Measurements from ENCODE around the gene TMEM205.
A peak's percentile ranks its signal among the peaks of the same experiment; 100 is the strongest.
"Not testable (repeated sequence)": the region's sequence is repeated elsewhere in the genome, so short reads cannot be mapped to it uniquely, and the experiment has no call there.

TMEM205 gene

DNA sequence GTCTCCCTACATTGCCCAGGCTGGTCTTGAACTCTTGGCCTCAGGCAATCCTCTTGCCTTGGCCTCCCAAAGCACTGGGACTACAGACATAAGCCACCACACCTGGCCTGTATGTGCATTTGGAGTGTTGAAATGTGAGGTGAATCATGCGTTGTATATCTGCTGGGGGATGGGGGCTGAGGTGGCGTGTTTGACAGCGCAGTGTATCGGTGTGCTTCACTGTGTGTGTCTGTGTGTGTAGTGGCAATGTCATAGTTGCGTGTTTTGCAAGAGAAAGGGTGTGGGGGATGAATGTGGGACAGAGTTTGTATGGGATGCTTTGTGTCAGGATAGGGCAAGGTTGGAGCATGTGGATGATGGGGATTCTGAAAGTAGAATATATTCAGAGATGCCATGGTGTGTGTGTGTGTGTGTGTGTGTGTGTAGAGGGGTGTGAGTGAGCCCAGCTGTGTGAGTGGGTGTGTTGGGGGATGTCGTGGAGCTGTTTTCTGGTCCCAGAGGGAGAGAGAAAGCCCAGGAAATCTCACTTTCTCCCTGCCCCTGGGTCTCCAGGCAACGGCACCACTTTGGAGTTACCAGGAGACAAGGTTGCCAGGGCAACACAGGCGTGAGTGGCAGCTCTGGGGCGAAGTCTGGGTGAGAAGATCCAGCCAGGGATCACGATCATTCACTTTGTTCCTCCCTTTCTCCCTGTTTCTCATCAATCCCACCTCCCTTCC, 27.3 kb upstream of the TMEM205 start:
- DNase-seq (ENCODE audit: low read depth), result no peak

GRCh38 chr19:11370744-11371143, 24.7 kb upstream of the TMEM205 start:
- DNase-seq (ENCODE audit: low read depth), result no peak

DNA sequence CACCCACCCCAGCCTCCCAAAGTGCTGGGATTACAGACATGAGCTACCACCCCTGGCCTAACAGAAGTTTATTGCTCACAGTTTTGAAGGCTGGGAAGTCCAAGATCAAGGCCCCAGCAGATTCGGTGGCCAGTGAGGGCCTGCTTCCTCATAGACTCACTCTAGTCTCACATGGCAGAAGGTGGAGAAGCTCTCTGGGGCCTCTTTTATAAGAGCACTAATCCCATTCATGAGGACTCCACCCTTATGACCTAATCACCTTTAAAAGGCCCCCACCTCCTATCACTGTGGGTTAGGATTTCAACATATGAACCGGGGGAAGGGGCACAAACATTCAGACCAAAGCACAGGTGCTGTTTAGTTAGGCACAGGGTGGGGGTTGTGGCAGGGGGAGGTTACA, 21.5 kb upstream of the TMEM205 start:
- DNase-seq (ENCODE audit: low read depth), result no peak

- no peak for DNase-seq (ENCODE audit: low read depth)
Observed at GRCh38 chr19:11365557-11366117, 19.6 kb upstream of the TMEM205 start.

- DNase-seq (ENCODE audit: low read depth), result no peak
Observed at GRCh38 chr19:11364935-11365334, 18.9 kb upstream of the TMEM205 start.

DNA sequence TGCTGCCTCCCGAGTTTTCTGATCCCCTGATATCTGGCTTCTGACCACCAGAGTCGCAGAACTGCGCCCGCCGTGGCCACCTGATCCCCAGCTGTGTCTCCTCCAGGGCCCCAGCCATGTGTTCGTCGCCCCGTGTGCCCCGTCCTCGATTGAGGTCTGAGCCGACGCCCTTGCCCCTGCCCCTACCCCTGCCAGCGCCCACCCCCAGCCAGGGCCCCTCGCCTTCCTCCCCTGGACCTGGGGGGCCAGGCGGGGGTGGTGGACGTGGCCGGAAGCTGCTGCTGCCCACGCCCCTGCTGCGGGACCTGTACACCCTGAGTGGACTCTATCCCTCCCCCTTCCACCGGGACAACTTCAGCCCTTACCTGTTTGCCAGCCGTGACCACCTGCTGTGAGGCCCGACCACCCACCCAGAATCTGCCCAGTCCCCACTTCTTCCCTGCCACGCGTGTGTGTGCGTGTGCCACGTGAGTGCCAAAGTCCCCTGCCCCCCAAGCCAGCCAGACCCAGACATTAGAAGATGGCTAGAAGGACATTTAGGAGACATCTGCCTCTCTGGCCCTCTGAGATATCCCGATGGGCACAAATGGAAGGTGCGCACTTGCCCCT, 18.3 kb upstream of the TMEM205 start:
- no peak for DNase-seq (ENCODE audit: low read depth)

DNA sequence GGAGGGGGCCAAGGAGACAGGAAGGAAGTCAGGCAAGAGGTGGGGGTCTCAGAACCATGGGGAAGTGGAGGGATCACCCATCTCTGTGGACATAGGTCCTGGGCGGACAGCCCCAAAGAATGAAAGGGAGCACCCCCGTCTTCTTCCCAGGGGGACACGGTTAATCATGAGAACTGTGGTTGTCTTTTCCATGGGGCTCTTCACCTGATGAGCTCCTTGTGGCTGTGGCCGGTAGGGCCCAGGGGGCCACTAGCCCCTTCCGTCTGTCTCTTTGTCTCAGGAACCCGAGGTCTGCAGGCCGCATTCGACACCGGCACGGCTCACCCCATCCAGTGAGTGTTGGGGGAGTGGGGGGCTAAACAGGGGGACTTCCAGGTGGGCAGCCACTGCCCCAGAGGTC, 17.8 kb upstream of the TMEM205 start:
- DNase-seq (ENCODE audit: low read depth), result no peak

DNA sequence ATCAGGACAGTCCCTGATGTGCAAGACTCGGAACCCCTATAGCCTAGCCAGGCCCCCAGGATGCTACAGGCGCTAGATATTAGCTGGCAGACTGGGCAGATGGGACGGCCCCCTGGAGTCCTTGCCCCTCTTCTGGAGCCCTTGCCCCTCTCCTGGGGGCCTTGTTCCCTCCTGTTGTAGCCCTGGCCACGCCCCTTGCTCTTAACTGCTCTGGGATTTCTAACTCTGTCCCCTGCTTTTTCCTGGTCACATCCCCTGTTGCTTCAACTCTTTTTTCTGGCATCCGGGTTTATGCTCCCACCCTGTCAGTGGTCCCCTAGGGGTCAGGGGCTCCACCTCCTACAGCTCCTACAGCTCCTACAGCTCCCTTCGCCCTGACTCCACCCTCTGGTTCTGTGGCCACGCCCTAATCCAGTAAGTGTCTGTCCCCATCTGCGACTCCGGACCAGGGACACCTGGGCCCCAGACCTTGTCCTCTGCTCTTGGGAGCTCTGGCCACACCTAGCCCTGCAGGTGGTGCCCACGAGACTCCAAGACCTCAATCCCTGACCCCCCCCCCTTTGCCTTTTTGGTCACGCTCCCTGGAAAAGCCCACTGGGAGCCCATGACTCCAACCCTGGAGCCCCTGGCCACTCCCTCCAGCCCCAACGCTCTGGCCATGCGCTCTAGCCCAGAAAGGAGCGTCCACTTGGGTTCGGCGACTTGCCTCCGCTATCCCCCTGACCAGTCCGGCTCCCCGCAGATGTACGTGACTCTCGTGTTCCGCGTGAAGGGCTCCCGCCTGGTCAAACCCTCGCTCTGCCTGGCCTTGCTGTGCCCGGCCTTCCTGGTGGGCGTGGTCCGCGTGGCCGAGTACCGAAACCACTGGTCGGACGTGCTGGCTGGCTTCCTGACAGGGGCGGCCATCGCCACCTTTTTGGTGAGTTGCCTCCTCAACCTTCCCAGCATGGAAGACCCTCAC, 16.0 kb upstream of the TMEM205 start:
- no peak for DNase-seq (ENCODE audit: low read depth)

DNA sequence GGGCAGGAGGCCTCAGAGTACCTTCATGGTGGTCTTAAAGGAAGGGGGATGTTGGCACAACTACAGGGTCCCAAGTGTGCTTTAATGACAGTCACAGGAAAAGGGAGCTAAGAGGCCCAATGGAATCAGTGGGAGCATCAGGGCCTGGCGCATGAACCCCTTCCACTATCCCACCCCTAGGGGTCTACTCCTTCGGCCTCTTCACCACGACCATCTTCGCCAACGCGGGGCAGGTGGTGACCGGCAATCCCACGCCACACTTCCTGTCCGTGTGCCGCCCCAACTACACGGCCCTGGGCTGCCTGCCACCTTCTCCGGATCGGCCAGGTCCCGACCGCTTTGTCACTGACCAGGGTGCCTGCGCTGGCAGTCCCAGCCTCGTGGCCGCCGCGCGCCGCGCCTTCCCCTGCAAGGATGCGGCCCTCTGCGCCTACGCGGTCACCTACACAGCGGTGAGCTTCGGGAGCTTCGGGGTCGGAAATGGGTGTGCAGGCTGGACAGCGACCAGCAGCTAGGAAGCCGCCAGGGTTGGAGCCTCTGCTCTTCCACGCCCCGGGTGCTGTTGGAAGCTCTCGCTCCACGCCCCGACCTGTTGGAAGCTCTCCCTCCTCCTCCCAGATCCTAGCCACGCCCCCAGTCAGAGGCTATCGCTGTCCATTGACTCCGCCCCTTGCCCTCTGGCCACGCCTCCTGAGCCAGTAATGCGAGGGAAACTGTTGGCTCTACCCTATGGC, 15.1 kb upstream of the TMEM205 start:
- DNase-seq (ENCODE audit: low read depth), result no peak

DNA sequence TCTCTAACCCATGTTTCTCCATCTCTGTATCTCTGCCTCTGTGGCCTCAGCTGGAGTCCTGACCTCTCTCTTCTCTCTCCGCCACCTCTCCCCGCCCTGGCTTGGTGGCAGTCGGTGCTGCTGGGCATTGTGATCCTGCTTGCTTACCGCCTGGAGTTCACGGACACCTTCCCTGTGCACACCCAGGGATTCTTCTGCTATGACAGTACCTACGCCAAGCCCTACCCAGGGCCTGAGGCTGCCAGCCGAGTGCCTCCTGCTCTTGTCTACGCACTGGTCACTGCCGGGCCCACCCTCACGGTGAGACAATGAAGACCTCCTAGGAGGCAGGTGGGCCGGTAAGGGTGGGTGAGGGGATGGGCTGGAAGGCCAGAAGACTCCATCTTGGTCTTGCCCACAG, 13.4 kb upstream of the TMEM205 start:
- no peak for DNase-seq (ENCODE audit: low read depth)

DNA sequence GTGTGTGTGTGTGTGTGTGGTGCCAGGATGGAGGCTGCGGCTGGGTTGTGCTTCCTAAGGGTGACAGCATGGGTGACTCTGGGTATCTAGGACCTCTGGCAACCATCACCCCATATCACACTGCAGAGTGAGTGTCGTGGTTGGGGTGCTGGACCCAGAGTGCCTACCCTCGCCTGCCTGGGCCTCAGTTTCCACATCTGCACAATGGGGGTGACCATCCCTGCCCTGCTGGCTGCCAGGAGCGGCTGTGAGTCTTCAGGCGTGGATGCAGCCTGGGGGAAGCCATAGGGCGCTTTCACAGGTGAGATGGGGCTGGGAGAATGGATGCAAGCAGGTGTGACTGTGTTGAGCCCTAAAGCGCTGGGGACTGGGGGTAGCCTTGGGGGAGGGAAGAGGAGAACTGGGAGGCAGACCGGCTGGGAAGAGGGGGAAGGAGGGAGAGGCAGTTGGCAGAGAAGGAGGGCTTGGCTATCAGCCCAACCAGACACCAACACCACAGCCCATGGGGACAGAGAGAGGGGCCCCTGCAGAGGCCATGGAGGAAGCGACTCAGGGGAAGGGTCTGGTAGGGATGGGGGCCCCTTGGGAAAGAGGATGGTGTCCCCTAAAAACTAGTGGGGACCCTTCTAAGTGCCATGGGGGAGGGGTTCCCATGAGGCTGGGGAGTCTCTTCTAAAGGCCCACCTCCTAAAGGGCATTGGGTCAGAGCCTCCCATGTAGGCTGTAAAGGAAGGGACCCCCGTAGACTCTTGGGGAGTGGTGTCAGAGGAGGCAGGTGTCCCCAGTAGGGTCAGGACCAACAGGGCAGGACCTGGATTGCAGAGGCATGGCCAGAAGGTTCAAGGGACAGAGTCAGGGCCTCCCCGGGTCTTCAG, 10.8 kb upstream of the TMEM205 start:
- no peak for DNase-seq (ENCODE audit: low read depth)

GRCh38 chr19:11356074-11356397, 10.0 kb upstream of the TMEM205 start:
- DNase-seq (ENCODE audit: low read depth), result no peak

- peak; percentile 78 for DNase-seq (ENCODE audit: low read depth)
Observed at GRCh38 chr19:11355160-11356073, 9.3 kb upstream of the TMEM205 start, which contains the start of gene PLPPR2. Gene PLPPR2 (plus strand): TSS chr19:11355432. CDS start chr19:11357674, 2,242 bp downstream.

DNA sequence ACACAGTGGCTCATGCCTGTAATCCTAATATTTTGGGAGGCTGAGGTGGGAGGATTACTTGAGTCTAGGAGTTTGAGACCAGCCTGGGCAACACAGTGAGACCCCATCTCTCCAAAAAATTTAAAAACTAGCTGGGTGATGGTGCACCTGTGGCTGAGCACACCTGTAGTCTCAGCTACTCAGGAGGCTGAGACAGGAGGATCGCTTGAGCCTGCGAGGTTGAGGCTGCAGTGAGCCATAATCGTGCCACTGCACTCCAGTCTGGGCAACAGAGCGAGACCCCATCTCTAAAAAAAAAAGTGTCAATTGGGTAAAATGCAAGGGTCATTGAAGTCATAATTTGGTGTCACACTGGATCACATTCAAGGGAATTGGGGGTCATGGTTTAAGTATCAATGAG, 8.0 kb upstream of the TMEM205 start:
- DNase-seq (ENCODE audit: low read depth), result not testable (repeated sequence)

- DNase-seq (ENCODE audit: low read depth), result no peak
Observed at GRCh38 chr19:11349171-11349570, 3.1 kb upstream of the TMEM205 start.

- no peak for DNase-seq (ENCODE audit: low read depth)
Observed at GRCh38 chr19:11347546-11348039, 1.5 kb upstream of the TMEM205 start.

GRCh38 chr19:11345122-11345803, 805 bp downstream of the TMEM205 start:
- no peak for DNase-seq (ENCODE audit: low read depth)

DNA sequence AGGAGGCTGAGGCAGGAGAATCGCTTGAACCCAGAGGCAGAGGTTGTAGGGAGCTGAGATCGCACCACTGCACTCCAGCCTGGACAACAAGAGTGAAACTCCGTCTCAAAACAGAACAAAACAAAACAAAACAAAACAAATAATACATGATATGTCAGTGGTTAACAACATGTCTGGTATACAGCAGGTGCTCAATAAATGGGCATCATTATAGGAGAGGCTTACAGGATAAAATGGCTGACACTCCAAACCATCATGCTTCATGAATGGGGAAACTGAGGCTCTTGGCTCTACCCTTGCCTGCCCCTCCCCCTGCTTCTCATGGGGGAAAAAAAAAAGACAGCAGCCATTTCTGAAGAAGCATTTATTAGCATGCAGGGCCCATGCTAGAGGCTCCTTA, 3.6 kb downstream of the TMEM205 start:
- no peak for DNase-seq (ENCODE audit: low read depth)

- DNase-seq (ENCODE audit: low read depth), result not testable (repeated sequence)
Observed at GRCh38 chr19:11340099-11340467, 6.0 kb downstream of the TMEM205 start.

Measured in T follicular helper cell (primary cell).